ENCODE results near the gene INSM1.

GRCh38 chr20:20395903-20396568 lies 28.1 kb downstream of the INSM1 start:
- TF ChIP-seq CTCF (IDR thresholded peaks at IDR 0.05) (no peak), POLR2AphosphoS5 (IDR thresholded peaks at IDR 0.05) (no peak), POLR2A (IDR thresholded peaks at IDR 0.05) (no peak)

Measured in sigmoid colon (tissue), 4 donors.